NB4 (cell line): ENCODE results near the gene STK32B.

Experiments used
- CTCF ChIP-seq: IDR thresholded peaks from one replicate; pipeline ENCODE4 v1.5.1; 2012; ENCODE audit warnings: low read depth, low read length
- MAX ChIP-seq: IDR thresholded peaks from 2 replicates; pipeline ENCODE4 v1.6.1; 2011; ENCODE audit warnings: low read depth, low read length

- no peak for TF ChIP-seq CTCF
- no peak for TF ChIP-seq MAX
Measured at GRCh38 chr4:5192271-5192670, 141.0 kb downstream of the STK32B start.
